PC-3 (cell line): Measurements from ENCODE around the gene TTLL9. TPM values are rescaled to one million over a fixed set of nuclear protein-coding genes. Genes with fewer than 3 reads are reported as not detected.

Experiments
- ATAC-seq: fragments of 200-7000 bp; cut with Tn5 transposase; 2 replicates; pipeline ENCODE4 v1.9.1; 2020; ENCODE audit warnings: mild to moderate bottlenecking, moderate library complexity
- BruUV-seq: library from RNA; stranded (reverse); fragments of 400-500 nt; replicated peaks from 2 replicates; lab custom pipeline; 2021; lab: Mats Ljungman, UMichigan
- CTCF ChIA-PET: fragments of 300-600 bp; sonication (Branson Sonifier 250); formaldehyde crosslinking; loops from one replicate; lab custom pipeline; 2022; ENCODE audit warnings: antibody characterized with exemption; lab: Charles Lee
- POLR2A ChIA-PET: fragments of 300-600 bp; sonication (Branson Sonifier 250); formaldehyde crosslinking; loops from one replicate; lab custom pipeline; 2022; ENCODE audit warnings: antibody characterized with exemption; ENCODE audit not compliant: unreplicated experiment; lab: Charles Lee
- DNase-seq: peaks from one replicate; pipeline ENCODE4 v3.0.0-alpha.2; 2015
- H2AFZ ChIP-seq: fragments of 300-600 bp; sonication (generic); 2 replicates; pipeline ENCODE4 v1.6.0; 2016; ENCODE audit warnings: antibody characterized with exemption, low read length
- H3F3A ChIP-seq: fragments of 300-600 bp; sonication (generic); one replicate; pipeline ENCODE4 v1.6.0; 2017; ENCODE audit warnings: antibody characterized with exemption, low read length, control low read depth, mild to moderate bottlenecking; ENCODE audit not compliant: unreplicated experiment
- H3K27ac ChIP-seq: fragments of 300-600 bp; sonication (generic); 2 replicates; pipeline ENCODE4 v1.5.1; 2016; ENCODE audit warnings: mild to moderate bottlenecking, low read length
- H3K27me3 ChIP-seq: fragments of 300-600 bp; sonication (generic); 2 replicates; pipeline ENCODE4 v1.6.1; 2016; ENCODE audit warnings: low read length, mixed read lengths
- H3K36me3 ChIP-seq: fragments of 300-600 bp; sonication (generic); 2 replicates; pipeline ENCODE4 v1.6.1; 2016; ENCODE audit warnings: low read depth, mixed run types, low read length, mixed read lengths
- H3K4me1 ChIP-seq: fragments of 300-600 bp; sonication (generic); 2 replicates; pipeline ENCODE4 v1.5.1; 2016; ENCODE audit warnings: low read length; ENCODE audit not compliant: insufficient read depth
- H3K4me2 ChIP-seq: fragments of 300-600 bp; sonication (generic); 2 replicates; pipeline ENCODE4 v1.6.0; 2016; ENCODE audit warnings: low read length
- H3K4me3 ChIP-seq: fragments of 300-600 bp; sonication (generic); 2 replicates; pipeline ENCODE4 v1.5.1; 2016; ENCODE audit warnings: mild to moderate bottlenecking, low read length, mixed read lengths
- H3K79me2 ChIP-seq: fragments of 300-600 bp; sonication (generic); 2 replicates; pipeline ENCODE4 v1.6.1; 2017; ENCODE audit warnings: low read length, mixed read lengths
- H3K9ac ChIP-seq: fragments of 300-600 bp; sonication (generic); 2 replicates; pipeline ENCODE4 v1.6.0; 2016; ENCODE audit warnings: mild to moderate bottlenecking, low read length
- H3K9me2 ChIP-seq: fragments of 300-600 bp; sonication (generic); replicated peaks from 2 replicates; pipeline ENCODE4 v1.6.1; 2016; ENCODE audit warnings: mixed run types, low read length, mixed read lengths
- H3K9me3 ChIP-seq: fragments of 300-600 bp; sonication (generic); 2 replicates; pipeline ENCODE4 v1.6.1; 2016; ENCODE audit warnings: low read length, mixed read lengths
- H4K20me1 ChIP-seq: fragments of 300-600 bp; sonication (generic); 2 replicates; pipeline ENCODE4 v1.6.1; 2016; ENCODE audit warnings: low read length, mixed read lengths
- CTCF ChIP-seq: fragments of 300-600 bp; sonication (generic); conservative IDR thresholded peaks from 2 replicates; pipeline ENCODE4 v1.5.1; 2017; ENCODE audit warnings: antibody characterized with exemption, low read depth, mild to moderate bottlenecking, low read length
- EZH2 ChIP-seq: fragments of 300-600 bp; sonication (generic); IDR thresholded peaks from one replicate; pipeline ENCODE4 v1.6.1; 2017; ENCODE audit warnings: antibody characterized with exemption, mild to moderate bottlenecking, low read length; ENCODE audit not compliant: unreplicated experiment
- EZH2phosphoT487 ChIP-seq: fragments of 300-600 bp; sonication (generic); IDR thresholded peaks from 2 replicates; pipeline ENCODE4 v1.6.1; 2018; ENCODE audit warnings: mild to moderate bottlenecking, antibody characterized with exemption, low read length, borderline replicate concordance
- intact Hi-C: fragments of 100-400 bp; cut with micrococcal nuclease; formaldehyde crosslinking; loops from 2 replicates; pipeline ENCODE4 v1.9.0; 2023
- total RNA-seq: library from RNA; depleted of rRNA; stranded (reverse); fragments of >200 nt; gene quantifications from 2 replicates; pipeline ENCODE4 v1.2.3, GENCODE V29; 2014

Gene TTLL9
- total RNA-seq, 1 experiment from 2014 or later = not detected

- Histone ChIP-seq H3K4me2 (no peak overlapping the region), H3K4me3 (no peak overlapping the region), H4K20me1 (no peaks in the 10 kb centered on the region), H3K27me3 (peaks cover 20% of the 10 kb centered on the region), H3K79me2 (no peaks in the 10 kb centered on the region), H3K36me3 (no peaks in the 10 kb centered on the region), H3K9me2 (no peaks in the 10 kb centered on the region), H3K4me1 (no peaks in the 10 kb centered on the region), H3K9me3 (no peaks in the 10 kb centered on the region), H3K27ac (no peak overlapping the region), H3K9ac (no peak overlapping the region), H2AFZ (no peak overlapping the region), H3F3A (no peaks in the 10 kb centered on the region)
- CTCF ChIA-PET = interaction anchor here (0.6 kb wide), 1 partner anchor 72 kb away, joined by 3 read pairs; no protein-coding TSS in a partner anchor
- no peak for TF ChIP-seq EZH2phosphoT487
- TF ChIP-seq EZH2 = no peak
- no peak for TF ChIP-seq CTCF
- no peak for ATAC-seq
- BruUV-seq = no TSS peak
- intact Hi-C loops = no loop called here
- DNase-seq = peak; percentile 6
- POLR2A ChIA-PET = no interaction called here
Observed at GRCh38 chr20:31918466-31919105, 48.2 kb downstream of the TTLL9 start.

DNA sequence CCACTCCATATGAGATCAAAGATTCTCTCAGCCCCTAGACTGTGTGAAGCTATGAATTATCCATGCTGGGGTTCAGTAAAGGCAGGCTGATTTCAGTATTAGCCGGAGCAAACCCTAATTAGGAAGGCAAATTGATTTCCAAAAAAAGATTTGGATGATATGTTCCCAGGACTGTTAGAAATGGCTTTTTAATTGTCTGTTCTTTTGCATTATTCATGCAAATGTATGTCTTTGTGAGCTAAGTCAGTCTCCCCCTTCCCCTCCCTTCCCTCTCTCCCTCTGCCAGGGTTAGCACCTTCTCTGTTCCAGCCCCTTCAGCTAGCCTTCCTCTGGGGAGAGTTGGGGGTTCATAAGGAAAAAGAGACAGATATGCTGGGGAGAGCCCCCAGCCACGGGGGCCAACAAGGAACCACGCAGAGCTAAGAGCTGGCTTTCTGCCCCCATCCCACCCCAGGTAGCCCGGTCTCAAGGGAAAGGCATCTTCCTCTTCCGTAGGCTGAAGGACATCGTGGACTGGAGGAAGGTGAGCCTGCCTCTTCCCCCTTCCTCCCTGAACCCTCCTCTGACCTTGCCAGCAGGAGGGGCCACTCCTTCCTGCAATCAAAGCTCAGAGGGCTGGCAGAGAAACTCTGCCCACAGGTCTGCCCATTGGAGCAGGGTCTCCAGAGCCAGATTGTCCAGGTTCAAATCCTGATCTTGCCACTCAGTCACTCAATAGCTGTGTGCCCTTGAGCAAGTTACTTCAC lies 49.1 kb downstream of the TTLL9 start:
- Histone ChIP-seq H4K20me1 (no peaks in the 10 kb centered on the region), H3K4me2 (no peak overlapping the region), H3K9ac (no peak overlapping the region), H3K4me3 (no peak overlapping the region), H3K79me2 (no peaks in the 10 kb centered on the region), H3K36me3 (no peaks in the 10 kb centered on the region), H2AFZ (no peak overlapping the region), H3K27me3 (peaks cover 20% of the 10 kb centered on the region), H3K27ac (no peak overlapping the region), H3K9me2 (no peaks in the 10 kb centered on the region), H3K4me1 (no peaks in the 10 kb centered on the region), H3F3A (no peaks in the 10 kb centered on the region), H3K9me3 (no peaks in the 10 kb centered on the region)
- POLR2A ChIA-PET = no interaction called here
- DNase-seq = no peak
- intact Hi-C loops = no loop called here
- no TSS peak for BruUV-seq
- TF ChIP-seq EZH2 (no peak), EZH2phosphoT487 (no peak), CTCF (no peak)
- no peak for ATAC-seq
- CTCF ChIA-PET = no interaction called here
